ENCODE measurements around the gene SETDB2.

Gene SETDB2

DNA sequence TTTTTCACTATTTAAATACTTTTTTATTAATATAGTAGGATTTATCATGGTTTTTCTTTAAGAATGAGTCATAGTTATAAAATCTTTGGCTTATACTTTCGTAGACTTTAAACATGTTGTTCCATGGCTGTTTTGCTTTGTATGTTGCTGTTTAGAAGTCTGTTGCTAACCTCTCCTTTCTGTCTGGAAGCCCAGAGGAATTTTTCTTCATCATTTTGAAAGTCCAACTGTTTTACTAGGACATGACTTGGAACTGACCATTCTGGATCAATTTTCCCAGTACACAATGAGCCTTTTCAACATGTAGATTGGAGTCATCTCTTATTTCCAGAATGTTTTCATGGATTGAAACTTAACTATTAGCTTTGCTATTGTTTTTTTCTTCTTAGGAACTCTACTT, 8.1 kb upstream of the SETDB2 start:
- DNase-seq = no peak

DNA sequence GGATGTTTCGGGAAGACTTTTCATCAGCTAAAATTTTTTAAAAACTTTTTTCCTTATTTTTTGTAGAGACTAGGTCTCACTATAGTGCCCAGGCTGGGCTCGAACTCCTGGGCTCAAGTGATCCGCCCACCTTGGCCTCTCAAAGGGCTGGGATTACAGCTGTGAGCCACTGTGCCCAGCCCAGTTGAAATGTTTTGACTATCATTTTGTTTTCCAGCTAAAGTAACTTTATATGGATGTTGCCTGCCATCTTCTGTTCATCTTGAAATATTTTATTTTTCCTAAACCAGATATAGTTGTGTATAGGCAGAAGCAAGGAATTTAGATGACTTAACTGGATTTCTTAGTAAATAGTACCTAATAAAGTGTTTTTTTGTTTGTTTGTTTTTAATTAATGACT, 7.2 kb upstream of the SETDB2 start:
- no peak for DNase-seq

DNA sequence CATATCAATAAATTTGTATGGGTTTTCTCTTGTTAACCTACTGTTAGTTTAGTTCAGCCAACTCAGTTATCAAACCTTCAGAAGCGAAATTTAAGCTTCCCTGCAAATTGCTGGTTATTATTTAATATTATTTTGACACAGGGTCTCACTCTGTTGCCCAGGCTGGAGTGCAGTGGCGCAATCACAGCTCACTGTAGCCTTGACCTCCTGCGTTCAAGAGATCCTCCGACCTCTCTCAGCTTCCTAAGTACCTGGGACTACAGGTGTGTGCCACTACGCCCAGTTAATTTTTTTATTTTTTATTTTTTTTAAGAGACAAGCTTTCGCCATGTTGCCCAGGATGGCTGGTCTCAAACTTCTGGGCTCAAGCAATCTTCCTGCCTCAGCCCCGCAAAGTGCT, 6.4 kb upstream of the SETDB2 start:
- no peak for DNase-seq

DNA sequence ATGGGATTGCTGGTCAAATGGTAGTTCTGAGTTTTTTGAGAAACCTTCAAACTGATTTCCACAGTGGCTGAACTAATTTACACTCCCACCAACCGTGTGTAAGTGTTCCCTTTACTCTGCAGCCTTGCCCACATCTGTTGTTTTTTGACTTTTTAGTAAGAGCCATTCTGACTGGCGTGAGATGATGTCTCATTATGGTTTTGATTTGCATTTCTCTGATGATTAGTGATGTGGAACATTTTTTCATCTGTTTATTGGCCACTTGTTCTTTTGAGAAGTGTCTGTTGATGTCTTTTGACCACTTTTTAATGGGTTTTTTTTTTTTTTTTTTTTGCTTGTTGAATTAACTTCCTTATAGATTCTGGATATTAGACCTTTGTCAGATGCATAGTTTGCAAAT, 4.5 kb upstream of the SETDB2 start:
- no peak for DNase-seq

DNA sequence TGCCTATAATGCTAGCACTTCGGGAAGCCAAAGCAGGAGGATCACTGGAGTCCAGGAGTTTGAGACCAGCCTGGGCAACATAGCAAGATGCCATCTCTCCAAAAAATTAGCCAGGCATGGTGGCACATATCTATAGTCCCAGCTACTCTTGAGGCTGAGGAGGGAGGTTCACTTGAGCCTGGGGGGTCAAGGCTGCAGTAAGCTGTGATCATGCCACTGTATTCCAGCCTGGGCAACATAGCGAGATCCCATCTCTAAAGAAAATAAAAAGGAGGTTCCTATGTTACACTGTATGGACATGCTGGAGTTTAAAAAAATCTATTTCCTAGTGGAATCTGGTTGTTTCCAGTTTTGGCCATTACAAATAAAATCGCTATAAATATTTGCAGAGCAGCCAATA, 2.8 kb upstream of the SETDB2 start:
- no peak for DNase-seq

DNA sequence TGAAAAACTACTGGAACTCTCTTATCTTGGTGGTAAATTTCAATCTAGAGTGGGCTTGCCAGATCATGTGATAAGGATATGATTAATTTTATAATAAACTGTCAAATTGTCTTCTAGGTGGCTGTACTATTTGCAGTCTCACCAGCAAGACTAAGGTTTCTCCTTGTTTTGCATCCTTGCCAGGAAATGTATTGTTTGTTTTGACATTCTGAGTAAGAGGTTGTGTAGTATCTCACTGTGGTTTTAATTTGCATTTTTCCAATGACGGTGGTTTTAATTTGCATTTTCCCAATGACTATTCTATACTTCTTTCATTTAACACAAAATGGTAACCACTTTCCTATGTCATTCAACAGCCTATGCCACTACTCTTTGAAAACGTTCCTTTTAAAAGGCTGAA, 2.2 kb upstream of the SETDB2 start:
- no peak for DNase-seq

DNA sequence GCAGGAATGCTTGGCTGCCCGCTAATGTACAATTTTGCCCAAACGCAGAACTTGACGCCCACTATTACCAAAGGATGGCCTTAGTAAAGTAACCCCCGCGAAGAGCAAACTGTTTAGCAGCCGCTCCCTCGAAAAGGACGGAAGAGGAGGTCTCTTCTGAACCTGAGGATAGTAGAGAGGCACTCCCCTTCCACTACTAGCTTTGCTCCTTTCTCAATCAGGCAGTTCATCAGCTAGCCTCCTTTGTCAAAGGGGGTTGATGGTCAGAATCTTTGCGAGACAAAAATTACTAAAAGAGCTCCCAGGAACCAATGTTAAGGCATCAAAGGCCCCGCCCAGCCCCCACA, 744 bp upstream of the SETDB2 start:
- no peak for DNase-seq

DNA sequence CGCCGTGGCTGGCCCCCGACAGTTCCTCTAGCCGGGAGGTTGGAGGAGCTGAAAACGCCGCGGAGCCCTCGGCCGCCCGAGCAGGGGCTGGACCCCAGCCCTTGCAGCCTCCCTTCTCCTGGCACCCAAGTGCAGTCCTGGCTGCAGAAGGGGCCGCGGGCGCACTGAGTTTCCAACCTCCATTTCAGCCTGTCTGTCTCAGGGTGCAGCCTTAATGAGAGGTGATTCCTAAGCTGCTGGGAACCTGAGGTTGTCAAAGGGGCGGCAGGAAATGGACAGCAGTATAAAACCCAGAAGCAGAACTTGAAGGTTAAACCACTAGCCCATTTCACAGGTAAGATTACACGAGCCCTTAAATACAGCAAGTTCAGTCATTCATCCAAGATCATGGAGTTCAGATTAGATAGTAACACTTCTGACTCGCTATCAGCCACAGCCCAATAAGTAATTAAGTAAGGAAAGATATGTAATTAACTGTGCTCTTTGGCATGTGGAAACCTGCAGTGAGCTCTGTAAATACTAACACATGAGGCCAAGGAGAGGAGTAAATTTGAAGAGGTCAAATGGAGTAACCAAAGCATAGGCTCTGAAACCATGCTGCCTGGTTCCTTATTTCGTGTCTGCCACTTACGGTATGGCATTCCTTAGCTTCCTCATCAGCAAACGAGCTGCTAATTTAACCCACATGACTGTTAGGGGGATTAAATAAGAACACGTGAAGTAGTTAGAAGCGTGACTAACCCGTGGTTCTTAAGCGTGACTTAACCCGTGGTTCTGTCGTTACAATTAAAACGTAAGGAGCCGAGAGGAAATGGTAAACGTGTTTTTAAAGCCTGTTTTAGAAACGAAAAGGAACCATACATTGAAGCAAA, 686 bp downstream of the SETDB2 start:
- DNase-seq = peak; percentile 65 to 72

DNA sequence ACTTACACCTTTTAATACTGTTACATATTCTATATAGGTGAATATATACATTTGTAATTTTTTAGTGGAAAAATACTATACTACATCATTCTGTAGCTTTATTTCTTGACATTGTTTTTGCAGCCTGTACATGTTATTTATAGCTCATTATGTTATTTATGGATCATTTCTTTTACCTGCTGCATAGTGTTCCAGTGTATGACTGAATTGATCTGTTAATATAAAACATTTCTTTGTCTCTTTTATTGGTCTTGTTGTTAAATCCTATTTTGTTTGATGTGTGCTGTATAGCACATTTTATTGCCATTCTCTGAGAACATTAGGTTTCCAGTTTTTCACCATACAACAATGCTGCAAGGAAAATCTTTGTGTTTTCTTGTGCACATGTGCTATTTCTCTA, 2.4 kb downstream of the SETDB2 start:
- DNase-seq = no peak

DNA sequence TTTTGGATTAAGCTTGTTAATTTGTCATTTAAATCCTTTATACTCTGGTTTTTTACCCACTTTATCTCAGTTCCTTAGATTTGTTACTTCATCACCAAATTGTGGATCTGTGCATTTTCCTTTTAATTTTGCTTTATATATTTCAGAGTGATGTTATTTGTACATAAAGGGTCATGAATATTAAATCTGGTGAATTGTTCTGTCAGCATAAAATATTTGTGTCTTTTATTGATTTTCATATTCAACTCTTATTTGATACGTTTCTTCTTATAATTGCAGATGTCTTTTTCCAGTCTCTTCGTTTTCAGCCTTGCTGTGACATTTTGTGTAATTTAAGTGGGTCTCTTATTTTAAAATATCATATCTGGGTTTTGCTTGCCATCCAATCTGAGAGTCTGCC, 4.7 kb downstream of the SETDB2 start:
- DNase-seq = no peak

DNA sequence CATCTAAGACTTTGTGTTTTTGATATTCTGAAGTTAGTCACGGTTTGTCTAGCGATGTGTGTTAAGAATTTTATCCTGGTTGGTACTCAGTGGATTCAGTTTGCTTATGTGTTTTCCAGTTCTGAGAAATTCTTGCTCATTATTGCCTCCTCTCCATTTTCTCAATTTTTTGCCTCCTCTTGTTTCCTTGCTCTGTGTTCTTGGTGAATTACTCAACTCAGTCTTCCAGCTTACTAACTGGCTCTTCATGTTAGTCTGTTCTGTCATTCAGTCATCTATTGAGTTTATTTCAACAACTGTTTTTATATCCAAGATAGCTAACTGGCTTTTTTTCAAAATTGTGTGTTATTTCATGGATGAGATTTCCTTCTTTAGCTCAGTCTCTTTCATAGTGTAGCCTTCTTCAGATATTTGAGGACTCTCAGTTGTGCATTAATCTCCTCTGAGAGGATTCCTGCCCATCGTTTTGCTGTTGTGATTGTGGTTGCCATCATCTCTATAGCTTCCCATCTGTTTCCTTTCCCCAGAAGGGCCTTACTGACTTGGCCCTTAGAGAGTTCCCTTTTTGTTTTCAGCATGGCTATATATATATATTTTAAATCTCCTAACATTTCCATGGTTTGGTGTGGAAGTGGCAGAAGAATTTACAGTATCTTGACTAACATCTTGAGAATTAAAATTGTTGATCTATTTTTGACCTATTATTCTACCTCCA, 6.2 kb downstream of the SETDB2 start:
- no peak for DNase-seq

DNA sequence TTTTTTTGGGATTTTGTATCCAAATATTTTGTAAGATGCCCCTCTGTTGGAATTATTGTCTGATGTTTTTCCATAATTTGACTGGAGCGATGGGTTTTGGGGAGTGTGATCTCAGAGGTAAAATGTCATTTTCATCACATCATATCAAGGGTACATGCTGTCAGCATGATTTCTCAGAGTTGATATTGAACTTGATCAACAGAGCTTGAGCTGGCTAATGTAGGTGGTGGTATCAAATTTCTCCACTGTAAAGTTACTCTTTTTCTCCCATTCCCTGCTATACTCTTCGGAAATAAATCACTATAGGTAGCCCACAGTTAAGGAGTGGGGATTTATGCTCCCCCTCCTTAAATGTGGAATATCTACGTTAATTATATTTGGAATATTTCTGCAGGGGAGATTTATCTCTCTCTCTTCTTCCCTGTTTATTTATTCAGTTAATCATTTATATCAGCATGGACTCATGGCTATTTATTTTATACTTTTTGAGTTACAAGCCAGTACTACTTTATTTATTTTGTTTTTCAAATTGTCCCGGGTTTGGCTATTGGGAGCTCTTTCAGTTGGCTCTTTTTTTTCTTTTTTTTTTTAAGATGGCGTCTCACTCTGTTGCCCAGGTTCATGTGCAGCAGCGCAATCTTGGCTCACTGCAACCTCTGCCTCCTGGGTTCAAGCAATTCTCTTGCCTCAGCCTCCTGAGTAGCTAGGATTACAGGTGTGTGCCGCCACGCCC, 8.8 kb downstream of the SETDB2 start:
- DNase-seq = no peak

DNA sequence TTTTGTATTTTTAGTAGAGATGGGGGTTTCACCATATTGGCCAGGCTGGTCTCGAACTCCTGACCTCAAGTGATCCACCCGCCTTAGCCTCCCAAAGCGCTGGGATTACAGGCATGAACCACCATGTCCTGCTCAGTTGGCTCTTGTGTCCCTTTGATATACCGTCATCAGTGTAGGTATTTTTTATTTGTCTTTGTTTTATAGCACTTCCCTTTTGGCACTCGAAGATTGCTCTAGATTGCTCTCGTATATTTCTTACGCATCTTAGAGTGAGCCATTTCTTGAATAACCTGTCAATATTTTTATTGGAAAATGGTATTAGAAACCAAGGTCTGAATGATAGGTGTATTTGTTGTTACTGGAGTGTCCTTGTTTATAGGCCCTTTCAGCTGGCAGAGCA, 9.4 kb downstream of the SETDB2 start:
- DNase-seq = no peak

DNA sequence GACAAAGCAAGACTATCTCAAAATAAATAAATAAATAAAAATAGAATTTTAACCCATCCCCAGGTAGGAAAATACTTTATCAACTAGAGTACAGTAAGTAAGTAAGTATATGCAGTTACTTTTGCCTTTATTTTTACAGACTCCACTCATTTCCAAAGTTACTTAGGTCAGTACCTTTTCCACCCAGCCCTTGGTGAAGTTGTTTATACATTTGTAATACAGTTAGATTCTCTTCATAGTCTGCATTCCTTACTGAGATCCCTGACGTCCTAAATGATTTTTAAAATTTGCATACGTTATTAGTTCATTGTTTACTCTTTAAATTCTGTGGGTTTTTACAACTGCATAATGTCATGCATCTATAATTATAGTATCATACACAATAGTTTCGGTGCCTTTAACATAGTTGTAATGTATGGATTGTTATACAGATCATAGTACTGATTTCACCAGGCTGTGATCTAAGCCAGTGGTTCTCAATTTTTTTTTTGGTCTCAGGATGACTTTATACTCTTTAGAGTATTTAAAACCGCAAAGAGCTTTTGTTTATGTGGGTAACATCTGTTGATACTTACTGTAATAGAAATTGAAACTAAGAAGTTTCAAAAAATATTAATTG, 10.4 kb downstream of the SETDB2 start:
- DNase-seq = peak in 1 of 2 donors; percentile 48

DNA sequence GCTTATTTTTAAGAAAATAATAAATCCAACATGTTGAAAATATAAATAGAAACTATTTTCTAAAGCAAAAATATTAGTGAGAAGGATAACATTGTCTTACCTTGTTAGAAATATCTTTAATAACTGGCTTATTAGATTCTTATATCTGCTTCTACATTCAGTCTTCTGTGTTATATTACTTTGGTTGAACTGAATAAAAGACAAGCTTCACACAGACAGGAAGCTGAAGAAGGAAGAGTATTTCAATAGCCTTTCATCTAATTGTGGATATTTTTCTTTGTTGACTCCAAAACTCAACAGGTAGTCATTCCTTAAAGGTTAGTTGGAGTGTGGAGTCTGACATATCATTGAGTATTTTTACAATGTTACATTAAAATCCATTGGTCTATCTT, 10.9 kb downstream of the SETDB2 start:
- DNase-seq = peak in 1 of 2 donors; percentile 10

DNA sequence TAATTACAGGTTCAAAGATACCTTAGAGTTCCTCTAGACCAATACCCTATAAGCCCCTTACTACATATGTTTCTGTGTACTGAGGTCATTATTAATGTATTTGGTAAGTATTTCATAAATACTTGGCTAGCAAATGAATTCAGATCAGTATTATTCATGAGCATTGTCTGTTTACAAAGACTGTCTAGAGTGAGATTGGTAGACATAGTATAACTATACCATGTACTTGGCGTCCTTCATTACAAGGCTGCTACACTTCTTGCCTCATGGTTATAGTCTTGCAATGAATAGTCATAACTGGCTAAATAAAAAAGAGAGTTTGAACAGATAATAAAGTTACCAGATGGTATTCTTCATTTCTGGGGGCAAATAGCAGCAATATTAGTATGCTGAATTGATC, 12.1 kb downstream of the SETDB2 start:
- no peak for DNase-seq

DNA sequence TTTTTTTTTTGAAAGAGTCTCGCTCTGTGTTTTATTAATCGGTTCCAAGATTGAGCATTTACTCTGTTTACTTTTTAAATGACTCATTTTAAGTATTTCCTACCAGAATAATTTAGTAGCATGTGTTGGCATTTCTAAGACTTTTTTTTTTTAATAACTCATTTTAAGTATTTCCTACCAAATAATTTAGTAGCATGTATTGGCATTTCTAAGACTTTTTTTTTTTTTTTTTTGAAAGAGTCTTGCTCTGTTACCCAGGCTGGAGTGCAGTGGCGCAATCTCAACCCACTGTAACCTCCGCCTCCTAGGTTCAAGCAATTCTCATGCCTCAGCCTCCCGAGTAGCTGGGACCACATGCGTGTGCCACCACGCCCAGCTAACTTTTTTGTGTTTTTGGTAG, 13.1 kb downstream of the SETDB2 start:
- DNase-seq = no peak

DNA sequence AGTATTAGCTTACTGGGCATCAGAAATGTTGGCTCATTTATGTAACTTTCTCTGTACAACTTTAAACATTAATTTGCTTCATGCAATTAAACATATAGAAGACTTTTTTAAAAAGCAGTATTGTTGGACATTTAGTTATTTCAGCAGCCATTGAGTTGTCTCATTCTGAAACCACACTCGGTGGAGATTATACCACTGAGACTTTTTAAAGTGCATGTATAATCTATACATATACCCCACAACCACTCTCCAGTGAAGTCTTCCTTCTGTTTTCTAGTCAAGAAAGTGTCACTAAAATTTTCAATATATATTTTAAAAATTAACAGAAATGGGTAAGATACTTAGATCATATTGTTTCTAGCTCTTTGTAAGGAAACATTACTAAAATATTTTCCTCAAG, 15.5 kb downstream of the SETDB2 start:
- no peak for DNase-seq

DNA sequence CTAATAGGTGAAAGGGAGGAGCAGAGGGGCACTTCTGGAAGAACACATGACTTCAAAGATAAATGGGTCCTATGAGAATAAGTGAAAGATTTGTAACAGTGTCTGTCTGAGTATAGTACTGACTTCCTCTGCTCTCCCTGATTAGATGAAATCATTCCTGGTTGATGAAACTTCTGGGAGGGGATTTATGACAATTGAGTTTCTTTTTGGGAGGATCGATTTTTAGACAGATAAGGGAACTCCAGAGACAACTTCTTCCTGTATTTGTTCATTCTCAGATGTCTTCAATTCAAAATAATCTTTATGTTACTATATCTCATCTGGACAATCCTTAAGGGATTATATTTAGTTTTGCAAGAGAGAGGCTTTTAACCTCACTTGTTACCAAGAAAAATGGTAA, 20.0 kb downstream of the SETDB2 start:
- no peak for DNase-seq

DNA sequence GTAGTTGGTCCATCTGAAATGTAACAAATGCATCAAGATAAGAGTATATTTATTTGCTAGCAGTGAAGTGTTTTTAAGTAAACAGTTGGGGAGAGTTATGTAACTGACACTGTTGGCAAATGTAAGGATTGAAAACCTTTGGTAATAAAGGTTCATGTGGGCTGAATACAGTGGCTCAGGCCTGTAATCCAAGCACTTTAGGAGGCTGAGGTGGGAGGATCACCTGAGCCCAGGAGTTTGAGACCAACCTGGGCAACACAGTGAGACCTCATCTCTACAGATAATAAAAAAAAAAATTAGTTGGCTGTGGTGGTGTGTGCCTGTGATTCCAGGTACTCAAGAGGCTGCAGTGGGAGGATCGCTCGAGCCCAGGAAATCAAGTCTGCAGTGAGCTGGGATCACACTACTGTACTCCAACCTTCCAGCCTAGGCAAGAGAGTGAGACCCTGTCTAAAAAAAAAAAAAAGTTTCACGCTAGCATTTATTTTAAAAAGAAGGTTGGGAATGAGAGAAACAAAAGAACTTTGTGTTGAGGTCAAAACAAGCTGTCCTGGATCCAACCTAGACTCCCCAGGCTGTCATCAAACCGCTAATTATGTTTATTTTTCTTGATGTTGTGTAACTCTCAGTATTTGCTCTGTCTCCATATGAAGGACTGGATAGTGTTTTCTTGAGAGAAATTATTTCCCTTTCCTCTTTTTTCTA, 20.7 kb downstream of the SETDB2 start:
- no peak for DNase-seq

DNA sequence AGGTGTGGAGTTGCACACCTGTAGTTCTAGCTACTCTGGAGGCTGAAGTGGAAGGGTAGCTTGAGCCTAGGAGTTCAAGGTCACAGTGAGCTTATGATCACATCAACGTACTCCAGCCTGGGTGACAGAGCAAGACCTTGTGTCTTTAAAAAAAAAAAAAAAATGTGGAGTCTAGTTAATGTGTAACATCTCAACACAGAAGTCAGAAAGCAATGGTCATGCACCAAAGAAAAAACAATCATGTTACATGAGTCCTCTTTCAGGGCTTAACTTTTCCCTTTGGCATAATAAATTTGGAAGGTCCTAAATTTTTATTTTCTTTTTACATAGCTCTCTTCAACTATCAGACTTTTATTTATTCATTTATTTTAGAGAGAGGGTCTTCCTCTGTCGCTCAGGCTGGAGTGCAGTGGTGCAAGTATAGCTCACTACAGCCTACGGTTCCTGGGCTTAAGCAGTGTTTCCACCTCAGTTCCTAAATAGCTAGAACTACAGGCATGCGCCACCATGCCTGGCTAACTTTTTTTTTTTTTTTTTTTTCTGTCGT, 22.3 kb downstream of the SETDB2 start:
- DNase-seq = no peak

DNA sequence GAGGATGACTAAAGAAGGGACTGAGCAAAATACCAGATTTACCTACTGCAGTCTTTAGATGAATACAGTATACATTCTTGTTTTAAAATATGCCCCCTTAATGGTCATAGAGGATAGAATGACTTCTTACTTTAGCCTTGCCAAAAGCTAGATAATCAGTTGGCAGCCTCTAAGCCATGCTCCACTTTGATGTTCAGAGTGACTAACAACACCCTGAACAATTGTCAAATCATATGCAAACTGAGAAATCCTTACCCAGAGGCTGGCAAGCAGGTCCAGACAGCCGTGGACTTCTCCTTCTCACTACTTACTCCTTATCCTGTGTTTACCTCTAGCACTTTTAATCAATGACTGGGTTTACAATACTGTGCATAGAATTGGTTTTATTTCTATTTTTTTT, 28.1 kb downstream of the SETDB2 start:
- DNase-seq = no peak

DNA sequence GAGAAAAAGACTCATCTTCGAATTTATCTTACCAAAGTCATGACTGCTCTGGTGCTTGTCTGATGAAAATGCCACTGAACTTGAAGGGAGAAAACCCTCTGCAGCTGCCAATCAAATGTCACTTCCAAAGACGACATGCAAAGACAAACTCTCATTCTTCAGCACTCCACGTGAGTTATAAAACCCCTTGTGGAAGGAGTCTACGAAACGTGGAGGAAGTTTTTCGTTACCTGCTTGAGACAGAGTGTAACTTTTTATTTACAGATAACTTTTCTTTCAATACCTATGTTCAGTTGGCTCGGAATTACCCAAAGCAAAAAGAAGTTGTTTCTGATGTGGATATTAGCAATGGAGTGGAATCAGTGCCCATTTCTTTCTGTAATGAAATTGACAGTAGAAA, 32.5 kb downstream of the SETDB2 start:
- no peak for DNase-seq

Data from CD4-positive, alpha-beta T cell treated with Interleukin-4 for 1 hour (primary cell).